Transverse colon (tissue), 4 donors: Measurements from ENCODE around the gene RIPK3.

Experiments
- POLR2A ChIP-seq: fragments of 450-650 bp; IDR thresholded peaks from one replicate; pipeline ENCODE4 v1.6.1; 2016; ENCODE audit warnings: antibody characterized with exemption, mild to moderate bottlenecking, moderate library complexity
- POLR2AphosphoS5 ChIP-seq, 3 donors: sonication (generic); formaldehyde crosslinking; IDR thresholded peaks; one replicate each; pipeline ENCODE4 v1.6.1; 2016; ENCODE audit warnings: antibody characterized with exemption in 3 of 3
- TF ChIP-seq, protein P1 (sequence below), 5 experiments: fragments of 200-600 bp in 3 of 5; fragments of 450-650 bp in 2 of 5; sonication (generic) in 3 of 5; IDR thresholded peaks; 1 replicate in 2 of 5; 2 replicates in 3 of 5; pipeline ENCODE4 v1.5.1; 2016 to 2017; ENCODE audit warnings: antibody characterized with exemption in 5 of 5, inconsistent platforms in 3 of 5, mild to moderate bottlenecking in 2 of 5, moderate library complexity in 1 of 5

- TF ChIP-seq POLR2AphosphoS5 (IDR thresholded peaks at IDR 0.05) (no peak), POLR2A (no peak)
- TF ChIP-seq, protein P1, sequence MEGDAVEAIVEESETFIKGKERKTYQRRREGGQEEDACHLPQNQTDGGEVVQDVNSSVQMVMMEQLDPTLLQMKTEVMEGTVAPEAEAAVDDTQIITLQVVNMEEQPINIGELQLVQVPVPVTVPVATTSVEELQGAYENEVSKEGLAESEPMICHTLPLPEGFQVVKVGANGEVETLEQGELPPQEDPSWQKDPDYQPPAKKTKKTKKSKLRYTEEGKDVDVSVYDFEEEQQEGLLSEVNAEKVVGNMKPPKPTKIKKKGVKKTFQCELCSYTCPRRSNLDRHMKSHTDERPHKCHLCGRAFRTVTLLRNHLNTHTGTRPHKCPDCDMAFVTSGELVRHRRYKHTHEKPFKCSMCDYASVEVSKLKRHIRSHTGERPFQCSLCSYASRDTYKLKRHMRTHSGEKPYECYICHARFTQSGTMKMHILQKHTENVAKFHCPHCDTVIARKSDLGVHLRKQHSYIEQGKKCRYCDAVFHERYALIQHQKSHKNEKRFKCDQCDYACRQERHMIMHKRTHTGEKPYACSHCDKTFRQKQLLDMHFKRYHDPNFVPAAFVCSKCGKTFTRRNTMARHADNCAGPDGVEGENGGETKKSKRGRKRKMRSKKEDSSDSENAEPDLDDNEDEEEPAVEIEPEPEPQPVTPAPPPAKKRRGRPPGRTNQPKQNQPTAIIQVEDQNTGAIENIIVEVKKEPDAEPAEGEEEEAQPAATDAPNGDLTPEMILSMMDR (IDR thresholded peaks at IDR 0.05) = no peak
Measured at GRCh38 chr14:24388474-24389179, 48.8 kb upstream of the RIPK3 start.
